OCI-LY7 (cell line): Measurements from ENCODE around the gene VCL. TPM values are rescaled to one million over a fixed set of nuclear protein-coding genes. Genes with fewer than 3 reads are reported as not detected.

ENCODE experiments used
- BruUV-seq: library from RNA; stranded (reverse); fragments of 400-500 nt; replicated peaks from 2 replicates; lab custom pipeline; 2021; lab: Mats Ljungman, UMichigan
- CTCF ChIA-PET: fragments of 300-600 bp; sonication (Branson Sonifier 250); formaldehyde crosslinking; loops from one replicate; lab custom pipeline; 2022; ENCODE audit warnings: antibody characterized with exemption; ENCODE audit not compliant: unreplicated experiment; lab: Charles Lee
- POLR2A ChIA-PET: fragments of 300-600 bp; sonication (Branson Sonifier 250); formaldehyde crosslinking; loops from one replicate; lab custom pipeline; 2022; ENCODE audit warnings: antibody characterized with exemption; lab: Charles Lee
- DNase-seq: peaks from one replicate; pipeline ENCODE4 v3.0.0-alpha.2; 2015; ENCODE audit warnings: low spot score
- H2AFZ ChIP-seq: fragments of 200-600 bp; sonication (generic), shearing (Covaris generic); 2 replicates; pipeline ENCODE4 v1.6.1; 2014; ENCODE audit warnings: mild to moderate bottlenecking, antibody characterized with exemption, low read length, moderate library complexity
- H3K27ac ChIP-seq: fragments of 200-600 bp; sonication (generic); 2 replicates; pipeline ENCODE4 v1.5.1; 2014; ENCODE audit warnings: mixed run types, low read depth, mild to moderate bottlenecking, moderate library complexity, low read length, inconsistent platforms; ENCODE audit not compliant: poor library complexity, severe bottlenecking
- H3K36me3 ChIP-seq: fragments of 200-600 bp; sonication (generic); 2 replicates; pipeline ENCODE4 v1.6.1; 2014; ENCODE audit warnings: mild to moderate bottlenecking, antibody characterized with exemption, low read length, moderate library complexity, mixed read lengths; ENCODE audit not compliant: insufficient read depth
- H3K4me1 ChIP-seq: fragments of 200-600 bp; sonication (generic); 2 replicates; pipeline ENCODE4 v1.5.1; 2014; ENCODE audit warnings: mild to moderate bottlenecking, low read length; ENCODE audit not compliant: insufficient read depth, poor library complexity, severe bottlenecking
- H3K4me2 ChIP-seq: fragments of 200-600 bp; sonication (generic); 2 replicates; pipeline ENCODE4 v1.6.1; 2014; ENCODE audit warnings: mild to moderate bottlenecking, low read length
- H3K4me3 ChIP-seq: fragments of 200-600 bp; sonication (generic); 2 replicates; pipeline ENCODE4 v1.5.1; 2014; ENCODE audit warnings: mild to moderate bottlenecking, low read depth, low read length; ENCODE audit not compliant: poor library complexity, severe bottlenecking
- H3K79me2 ChIP-seq: fragments of 200-600 bp; sonication (generic); 2 replicates; pipeline ENCODE4 v1.6.1; 2016; ENCODE audit warnings: low read depth, mild to moderate bottlenecking, low read length, moderate library complexity, mixed read lengths; ENCODE audit not compliant: insufficient read depth
- H3K9me2 ChIP-seq: fragments of 200-600 bp; sonication (generic); 2 replicates; pipeline ENCODE4 v1.6.1; 2016; ENCODE audit warnings: mild to moderate bottlenecking, low read length, mixed read lengths; ENCODE audit not compliant: insufficient read depth
- H3K9me3 ChIP-seq: fragments of 200-600 bp; sonication (generic); 2 replicates; pipeline ENCODE4 v1.6.1; 2014; ENCODE audit warnings: mild to moderate bottlenecking, mixed run types, low read length, mixed read lengths
- H4K20me1 ChIP-seq: fragments of 200-600 bp; sonication (generic); 2 replicates; pipeline ENCODE4 v1.6.1; 2014; ENCODE audit warnings: mild to moderate bottlenecking, antibody characterized with exemption, low read length, moderate library complexity, mixed read lengths; ENCODE audit not compliant: insufficient read depth
- EZH2phosphoT487 ChIP-seq: fragments of 200-600 bp; sonication (generic); IDR thresholded peaks from 2 replicates; pipeline ENCODE4 v1.6.1; 2018; ENCODE audit warnings: low read depth, borderline replicate concordance, mild to moderate bottlenecking, mixed run types, antibody characterized with exemption, low read length, moderate library complexity, mixed read lengths
- intact Hi-C: fragments of 100-400 bp; cut with micrococcal nuclease; formaldehyde crosslinking; loops from one replicate; pipeline ENCODE4 v1.10.0; 2022; ENCODE audit not compliant: unreplicated experiment
- total RNA-seq, 2 experiments: library from RNA; depleted of rRNA in 1 of 2; stranded (reverse); fragments of >200 nt in 1 of 2; shearing (Covaris generic) in 1 of 2; gene quantifications; 2 replicates each; pipeline ENCODE4 v1.2.3, GENCODE V29; 2014 to 2022
- TF ChIP-seq, protein P1 (sequence below): fragments of 200-600 bp; sonication (generic); conservative IDR thresholded peaks from 2 replicates; pipeline ENCODE4 v1.5.1; 2014; ENCODE audit warnings: mild to moderate bottlenecking, antibody characterized with exemption, low read length, moderate library complexity, mixed read lengths

The VCL gene
- total RNA-seq, 2 experiments from 2014 or later = 19.1 to 55.5 TPM

DNA sequence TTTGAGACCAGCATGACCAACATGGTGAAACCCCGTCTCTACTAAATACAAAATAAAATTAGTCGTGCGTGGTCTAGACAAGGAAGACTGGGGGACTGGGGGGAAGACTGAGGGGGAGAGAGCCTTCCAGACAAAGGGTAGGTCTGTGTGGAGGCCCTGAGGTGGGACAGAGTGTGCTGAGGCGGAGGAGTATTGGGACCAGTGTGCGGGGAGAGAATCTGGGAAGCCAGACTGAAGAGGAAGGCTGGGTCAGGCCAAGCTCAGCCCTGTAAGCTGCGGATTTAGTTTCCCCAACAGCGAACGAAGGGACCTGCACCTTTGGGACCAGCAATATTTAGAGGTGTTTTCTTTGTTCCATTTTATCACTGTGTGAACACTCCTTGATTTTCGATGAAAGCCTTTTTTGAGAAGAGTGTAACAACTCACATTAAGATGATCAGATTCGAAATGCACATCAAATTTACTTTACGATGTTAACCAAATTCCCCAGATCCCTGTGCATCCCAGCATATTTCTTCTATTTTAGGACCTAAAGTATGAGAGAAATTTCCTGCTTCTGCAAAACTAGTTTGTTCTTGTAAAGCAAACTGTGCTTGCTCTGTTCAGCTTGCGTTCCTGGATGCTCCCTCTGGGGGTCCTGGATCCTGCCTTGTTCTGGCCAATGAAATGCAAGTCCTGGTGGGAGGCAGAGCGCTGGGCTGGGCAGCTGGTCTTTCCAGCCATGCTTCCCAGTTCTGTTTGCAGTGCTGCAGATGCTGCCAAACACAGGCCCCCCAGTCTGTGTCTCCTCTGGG, 47.6 kb upstream of the VCL start:
- no peaks in the 10 kb centered on the region for H3K79me2 ChIP-seq
- H3K9me3 ChIP-seq = no peaks in the 10 kb centered on the region
- TF ChIP-seq, protein P1, sequence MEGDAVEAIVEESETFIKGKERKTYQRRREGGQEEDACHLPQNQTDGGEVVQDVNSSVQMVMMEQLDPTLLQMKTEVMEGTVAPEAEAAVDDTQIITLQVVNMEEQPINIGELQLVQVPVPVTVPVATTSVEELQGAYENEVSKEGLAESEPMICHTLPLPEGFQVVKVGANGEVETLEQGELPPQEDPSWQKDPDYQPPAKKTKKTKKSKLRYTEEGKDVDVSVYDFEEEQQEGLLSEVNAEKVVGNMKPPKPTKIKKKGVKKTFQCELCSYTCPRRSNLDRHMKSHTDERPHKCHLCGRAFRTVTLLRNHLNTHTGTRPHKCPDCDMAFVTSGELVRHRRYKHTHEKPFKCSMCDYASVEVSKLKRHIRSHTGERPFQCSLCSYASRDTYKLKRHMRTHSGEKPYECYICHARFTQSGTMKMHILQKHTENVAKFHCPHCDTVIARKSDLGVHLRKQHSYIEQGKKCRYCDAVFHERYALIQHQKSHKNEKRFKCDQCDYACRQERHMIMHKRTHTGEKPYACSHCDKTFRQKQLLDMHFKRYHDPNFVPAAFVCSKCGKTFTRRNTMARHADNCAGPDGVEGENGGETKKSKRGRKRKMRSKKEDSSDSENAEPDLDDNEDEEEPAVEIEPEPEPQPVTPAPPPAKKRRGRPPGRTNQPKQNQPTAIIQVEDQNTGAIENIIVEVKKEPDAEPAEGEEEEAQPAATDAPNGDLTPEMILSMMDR = no peak
- TF ChIP-seq EZH2phosphoT487 = no peak
- POLR2A ChIA-PET = no interaction called here
- no peaks in the 10 kb centered on the region for H4K20me1 ChIP-seq
- DNase-seq = no peak
- intact Hi-C loops = no loop called here
- H3K4me2 ChIP-seq = no peak overlapping the region
- H2AFZ ChIP-seq = no peak overlapping the region
- CTCF ChIA-PET = no interaction called here
- no peaks in the 10 kb centered on the region for H3K9me2 ChIP-seq
- H3K36me3 ChIP-seq = no peaks in the 10 kb centered on the region
- BruUV-seq = no TSS peak
- no peak overlapping the region for H3K4me3 ChIP-seq
- no peak overlapping the region for H3K27ac ChIP-seq
- no peaks in the 10 kb centered on the region for H3K4me1 ChIP-seq

DNA sequence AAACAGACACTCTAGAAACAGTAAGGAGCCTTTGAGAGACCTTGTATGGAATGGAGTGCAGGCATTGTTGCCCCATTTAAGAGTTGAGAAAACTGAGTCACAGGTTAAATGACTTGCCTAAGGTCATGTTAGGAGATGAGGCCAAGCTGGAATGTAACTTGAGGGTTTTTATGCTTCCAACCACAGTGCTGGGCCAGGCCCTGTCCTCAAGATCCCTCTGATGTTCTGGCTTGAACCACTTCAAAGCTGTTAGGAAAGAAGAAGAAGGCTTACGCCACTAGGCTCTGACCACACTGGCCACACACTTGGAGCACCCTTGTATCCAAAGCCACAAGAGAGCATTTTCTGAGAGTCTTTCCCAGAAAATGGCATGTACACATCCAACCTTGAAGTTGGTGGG, 44.3 kb upstream of the VCL start:
- BruUV-seq = no TSS peak
- Histone ChIP-seq H2AFZ (no peak overlapping the region), H3K79me2 (no peaks in the 10 kb centered on the region), H3K9me2 (no peaks in the 10 kb centered on the region), H3K4me1 (peaks cover 28% of the 10 kb centered on the region), H3K4me3 (no peak overlapping the region), H3K9me3 (no peaks in the 10 kb centered on the region), H3K27ac (no peak overlapping the region), H4K20me1 (no peaks in the 10 kb centered on the region), H3K4me2 (no peak overlapping the region), H3K36me3 (no peaks in the 10 kb centered on the region)
- CTCF ChIA-PET = no interaction called here
- intact Hi-C loops = no loop called here
- DNase-seq = no peak
- POLR2A ChIA-PET = no interaction called here
- TF ChIP-seq, protein P1 = no peak
- TF ChIP-seq EZH2phosphoT487 = no peak

DNA sequence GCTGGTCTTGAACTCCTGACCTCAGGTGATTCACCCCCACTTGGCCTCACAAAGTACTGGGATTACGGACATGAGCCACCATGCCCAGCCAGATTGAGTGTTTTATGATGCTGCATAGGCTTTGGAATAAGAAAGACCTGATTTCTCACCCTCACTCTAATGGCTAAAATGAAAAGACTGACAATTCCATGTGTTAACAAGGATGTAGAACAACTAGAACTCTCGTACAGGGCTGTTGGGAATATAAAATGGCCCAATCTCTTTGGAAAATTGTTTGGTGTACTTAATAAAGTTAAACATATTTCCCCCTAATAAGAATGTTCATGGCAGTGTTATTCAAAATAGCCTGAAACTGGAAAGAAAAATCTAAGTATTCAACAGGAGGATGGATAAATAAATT, 43.2 kb upstream of the VCL start:
- ChIA-PET POLR2A (no interaction called here), CTCF (no interaction called here)
- H3K27ac ChIP-seq = no peak overlapping the region
- no peaks in the 10 kb centered on the region for H3K9me3 ChIP-seq
- no peak for DNase-seq
- no peaks in the 10 kb centered on the region for H3K9me2 ChIP-seq
- no peak overlapping the region for H3K4me3 ChIP-seq
- H3K4me1 ChIP-seq = peaks cover 39% of the 10 kb centered on the region
- BruUV-seq = no TSS peak
- H3K79me2 ChIP-seq = no peaks in the 10 kb centered on the region
- H3K36me3 ChIP-seq = no peaks in the 10 kb centered on the region
- no peak overlapping the region for H3K4me2 ChIP-seq
- intact Hi-C loops = loop anchor here (5.0 kb wide), 2 partner anchors 78 to 112 kb away; no protein-coding TSS in a partner anchor
- no peak overlapping the region for H2AFZ ChIP-seq
- H4K20me1 ChIP-seq = no peaks in the 10 kb centered on the region
- no peak for TF ChIP-seq EZH2phosphoT487
- TF ChIP-seq, protein P1 = no peak
